Measurements from ENCODE around the gene GAGE13. TPM values are rescaled to one million over a fixed set of nuclear protein-coding genes. Genes with fewer than 3 reads are reported as not detected.

Gene GAGE13
- total and polyA plus RNA-seq, 4 donors: not detected

- H3K4me3 ChIP-seq (ENCODE audit: low read depth in 1 of 3, low read length in 3 of 3): no peak overlapping the region
- no peak for DNase-seq (ENCODE audit: low spot score)
- H3K9ac ChIP-seq (ENCODE audit: low read depth in 1 of 2, low read length in 2 of 2): no peak overlapping the region
- H3K27ac ChIP-seq (ENCODE audit: low read depth in 1 of 2, low read length in 2 of 2): no peak overlapping the region
- WGBS: 91% methylated on average over 1 of the region's 1 CpG
- H3K9me3 ChIP-seq (ENCODE audit: control insufficient read depth in 4 of 4, low read length in 3 of 4): no peaks in the 10 kb centered on the region
- no peaks in the 10 kb centered on the region for H3K36me3 ChIP-seq (ENCODE audit: control insufficient read depth in 4 of 4, insufficient read depth in 3 of 4, low read depth in 1 of 4, low read length in 3 of 4)
- no peaks in the 10 kb centered on the region for H3K27me3 ChIP-seq (ENCODE audit: control insufficient read depth in 4 of 4, insufficient read depth in 4 of 4, low read length in 3 of 4)
- no peak for TF ChIP-seq FOXA2 (IDR thresholded peaks at IDR 0.05)
- TF ChIP-seq HNF4A (conservative IDR thresholded peaks at IDR 0.05): no peak
- TF ChIP-seq NR2F2 (IDR thresholded peaks at IDR 0.05): no peak
- TF ChIP-seq ZBTB33 (IDR thresholded peaks at IDR 0.05): no peak
- TF ChIP-seq, protein P1, sequence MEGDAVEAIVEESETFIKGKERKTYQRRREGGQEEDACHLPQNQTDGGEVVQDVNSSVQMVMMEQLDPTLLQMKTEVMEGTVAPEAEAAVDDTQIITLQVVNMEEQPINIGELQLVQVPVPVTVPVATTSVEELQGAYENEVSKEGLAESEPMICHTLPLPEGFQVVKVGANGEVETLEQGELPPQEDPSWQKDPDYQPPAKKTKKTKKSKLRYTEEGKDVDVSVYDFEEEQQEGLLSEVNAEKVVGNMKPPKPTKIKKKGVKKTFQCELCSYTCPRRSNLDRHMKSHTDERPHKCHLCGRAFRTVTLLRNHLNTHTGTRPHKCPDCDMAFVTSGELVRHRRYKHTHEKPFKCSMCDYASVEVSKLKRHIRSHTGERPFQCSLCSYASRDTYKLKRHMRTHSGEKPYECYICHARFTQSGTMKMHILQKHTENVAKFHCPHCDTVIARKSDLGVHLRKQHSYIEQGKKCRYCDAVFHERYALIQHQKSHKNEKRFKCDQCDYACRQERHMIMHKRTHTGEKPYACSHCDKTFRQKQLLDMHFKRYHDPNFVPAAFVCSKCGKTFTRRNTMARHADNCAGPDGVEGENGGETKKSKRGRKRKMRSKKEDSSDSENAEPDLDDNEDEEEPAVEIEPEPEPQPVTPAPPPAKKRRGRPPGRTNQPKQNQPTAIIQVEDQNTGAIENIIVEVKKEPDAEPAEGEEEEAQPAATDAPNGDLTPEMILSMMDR (IDR thresholded peaks at IDR 0.05; ENCODE audit: low read depth, low read length, missing input control): no peak
- no peak for TF ChIP-seq SP1 (IDR thresholded peaks at IDR 0.05)
- TF ChIP-seq, protein P2, sequence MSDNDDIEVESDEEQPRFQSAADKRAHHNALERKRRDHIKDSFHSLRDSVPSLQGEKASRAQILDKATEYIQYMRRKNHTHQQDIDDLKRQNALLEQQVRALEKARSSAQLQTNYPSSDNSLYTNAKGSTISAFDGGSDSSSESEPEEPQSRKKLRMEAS (IDR thresholded peaks at IDR 0.05): no peak
- no peak for TF ChIP-seq REST (IDR thresholded peaks at IDR 0.05)
- TF ChIP-seq FOXA1 (IDR thresholded peaks at IDR 0.05): no peak
- no peak for TF ChIP-seq YY1 (IDR thresholded peaks at IDR 0.05)
- no peak for TF ChIP-seq EGR1 (IDR thresholded peaks at IDR 0.05; ENCODE audit: low read depth in 2 of 2)
- TF ChIP-seq HNF4G (IDR thresholded peaks at IDR 0.05): no peak
- TF ChIP-seq TAF1 (conservative IDR thresholded peaks at IDR 0.05): no peak
- TF ChIP-seq RAD21 (IDR thresholded peaks at IDR 0.05): no peak
- no peak for TF ChIP-seq GABPA (IDR thresholded peaks at IDR 0.05 in 1 of 2, conservative IDR thresholded peaks at IDR 0.05 in 1 of 2)
- TF ChIP-seq, protein P3, sequence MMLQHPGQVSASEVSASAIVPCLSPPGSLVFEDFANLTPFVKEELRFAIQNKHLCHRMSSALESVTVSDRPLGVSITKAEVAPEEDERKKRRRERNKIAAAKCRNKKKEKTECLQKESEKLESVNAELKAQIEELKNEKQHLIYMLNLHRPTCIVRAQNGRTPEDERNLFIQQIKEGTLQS (IDR thresholded peaks at IDR 0.05): no peak
- H3K4me1 ChIP-seq (ENCODE audit: control insufficient read depth in 4 of 4, insufficient read depth in 4 of 4, low read length in 3 of 4): peaks cover 0 to 4% (median under 1%) of the 10 kb centered on the region in 4 donors
These were observed 43.7 kb upstream of the GAGE13 start for GRCh38 chrX:49287665-49288064.

DNA sequence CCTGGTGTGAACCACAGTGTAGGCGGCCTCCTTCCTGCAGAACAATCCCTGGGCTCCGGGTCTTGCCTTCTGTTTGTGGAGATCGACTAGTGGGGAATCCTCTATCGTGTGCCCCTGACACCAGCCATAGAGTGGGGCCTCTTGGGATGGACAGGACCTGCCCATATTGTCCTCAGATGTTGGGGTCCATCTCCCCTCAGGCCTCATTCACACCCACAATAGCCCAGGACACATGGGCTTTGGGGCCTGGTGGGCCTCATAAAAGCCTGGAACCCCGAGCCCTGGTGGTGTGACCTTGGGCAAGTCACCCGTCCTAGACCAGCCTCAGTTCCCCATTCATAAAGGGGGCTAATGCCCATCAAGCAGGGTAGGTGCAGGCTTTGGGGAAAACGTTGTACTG, 41.2 kb upstream of the GAGE13 start:
- no peak for DNase-seq (ENCODE audit: low spot score)
- Histone ChIP-seq H3K27me3 (ENCODE audit: control insufficient read depth in 4 of 4, insufficient read depth in 4 of 4, low read length in 3 of 4) (no peaks in the 10 kb centered on the region), H3K9me3 (ENCODE audit: control insufficient read depth in 4 of 4, low read length in 3 of 4) (no peaks in the 10 kb centered on the region), H3K36me3 (ENCODE audit: control insufficient read depth in 4 of 4, insufficient read depth in 3 of 4, low read depth in 1 of 4, low read length in 3 of 4) (no peaks in the 10 kb centered on the region), H3K9ac (ENCODE audit: low read depth in 1 of 2, low read length in 2 of 2) (no peak overlapping the region), H3K4me1 (ENCODE audit: control insufficient read depth in 4 of 4, insufficient read depth in 4 of 4, low read length in 3 of 4) (peaks cover 0 to 4% (median under 1%) of the 10 kb centered on the region in 4 donors), H3K4me3 (ENCODE audit: low read depth in 1 of 3, low read length in 3 of 3) (no peak overlapping the region), H3K27ac (ENCODE audit: low read depth in 1 of 2, low read length in 2 of 2) (no peak overlapping the region)
- no peak for TF ChIP-seq YY1 (IDR thresholded peaks at IDR 0.05)
- no peak for TF ChIP-seq ZBTB33 (IDR thresholded peaks at IDR 0.05)
- no peak for TF ChIP-seq NR2F2 (IDR thresholded peaks at IDR 0.05)
- TF ChIP-seq TAF1 (conservative IDR thresholded peaks at IDR 0.05): no peak
- no peak for TF ChIP-seq GABPA (IDR thresholded peaks at IDR 0.05 in 1 of 2, conservative IDR thresholded peaks at IDR 0.05 in 1 of 2)
- 78% methylated on average over 7 of the region's 7 CpGs for WGBS
